Astrocyte of the spinal cord (primary cell): ENCODE results near the gene PDF.
A peak's percentile ranks its signal among the peaks of the same experiment; 100 is the strongest.

ENCODE experiments used
- DNase-seq: peaks from one replicate; pipeline ENCODE4 v3.0.0; 2011; ENCODE audit warnings: low read depth, low spot score
- H3K4me3 ChIP-seq: 2 replicates; pipeline ENCODE4 v1.5.1; 2011; ENCODE audit warnings: low read depth, mild to moderate bottlenecking, low read length, moderate library complexity
- in situ Hi-C: cut with HindIII; loops from 2 replicates; pipeline ENCODE4 v1.10.0; 2017; ENCODE audit warnings: low sequenced_read_pairs
- TF ChIP-seq, protein P1 (sequence below): IDR thresholded peaks from 2 replicates; pipeline ENCODE4 v1.5.1; 2012; ENCODE audit warnings: low read depth, mild to moderate bottlenecking, low read length, inconsistent platforms

PDF gene

GRCh38 chr16:69318911-69319289 lies 11.5 kb downstream of the PDF start:
- no peak for DNase-seq
- no peak overlapping the region for H3K4me3 ChIP-seq
- in situ Hi-C loops: no loop called here
- TF ChIP-seq, protein P1, sequence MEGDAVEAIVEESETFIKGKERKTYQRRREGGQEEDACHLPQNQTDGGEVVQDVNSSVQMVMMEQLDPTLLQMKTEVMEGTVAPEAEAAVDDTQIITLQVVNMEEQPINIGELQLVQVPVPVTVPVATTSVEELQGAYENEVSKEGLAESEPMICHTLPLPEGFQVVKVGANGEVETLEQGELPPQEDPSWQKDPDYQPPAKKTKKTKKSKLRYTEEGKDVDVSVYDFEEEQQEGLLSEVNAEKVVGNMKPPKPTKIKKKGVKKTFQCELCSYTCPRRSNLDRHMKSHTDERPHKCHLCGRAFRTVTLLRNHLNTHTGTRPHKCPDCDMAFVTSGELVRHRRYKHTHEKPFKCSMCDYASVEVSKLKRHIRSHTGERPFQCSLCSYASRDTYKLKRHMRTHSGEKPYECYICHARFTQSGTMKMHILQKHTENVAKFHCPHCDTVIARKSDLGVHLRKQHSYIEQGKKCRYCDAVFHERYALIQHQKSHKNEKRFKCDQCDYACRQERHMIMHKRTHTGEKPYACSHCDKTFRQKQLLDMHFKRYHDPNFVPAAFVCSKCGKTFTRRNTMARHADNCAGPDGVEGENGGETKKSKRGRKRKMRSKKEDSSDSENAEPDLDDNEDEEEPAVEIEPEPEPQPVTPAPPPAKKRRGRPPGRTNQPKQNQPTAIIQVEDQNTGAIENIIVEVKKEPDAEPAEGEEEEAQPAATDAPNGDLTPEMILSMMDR: no peak

GRCh38 chr16:69318177-69318910 lies 12.0 kb downstream of the PDF start:
- TF ChIP-seq, protein P1: no peak
- DNase-seq: no peak
- in situ Hi-C loops: no loop called here
- H3K4me3 ChIP-seq: no peak overlapping the region

GRCh38 chr16:69316595-69317034 lies 13.8 kb downstream of the PDF start:
- no peak overlapping the region for H3K4me3 ChIP-seq
- in situ Hi-C loops: no loop called here
- TF ChIP-seq, protein P1: no peak
- DNase-seq: no peak

DNA sequence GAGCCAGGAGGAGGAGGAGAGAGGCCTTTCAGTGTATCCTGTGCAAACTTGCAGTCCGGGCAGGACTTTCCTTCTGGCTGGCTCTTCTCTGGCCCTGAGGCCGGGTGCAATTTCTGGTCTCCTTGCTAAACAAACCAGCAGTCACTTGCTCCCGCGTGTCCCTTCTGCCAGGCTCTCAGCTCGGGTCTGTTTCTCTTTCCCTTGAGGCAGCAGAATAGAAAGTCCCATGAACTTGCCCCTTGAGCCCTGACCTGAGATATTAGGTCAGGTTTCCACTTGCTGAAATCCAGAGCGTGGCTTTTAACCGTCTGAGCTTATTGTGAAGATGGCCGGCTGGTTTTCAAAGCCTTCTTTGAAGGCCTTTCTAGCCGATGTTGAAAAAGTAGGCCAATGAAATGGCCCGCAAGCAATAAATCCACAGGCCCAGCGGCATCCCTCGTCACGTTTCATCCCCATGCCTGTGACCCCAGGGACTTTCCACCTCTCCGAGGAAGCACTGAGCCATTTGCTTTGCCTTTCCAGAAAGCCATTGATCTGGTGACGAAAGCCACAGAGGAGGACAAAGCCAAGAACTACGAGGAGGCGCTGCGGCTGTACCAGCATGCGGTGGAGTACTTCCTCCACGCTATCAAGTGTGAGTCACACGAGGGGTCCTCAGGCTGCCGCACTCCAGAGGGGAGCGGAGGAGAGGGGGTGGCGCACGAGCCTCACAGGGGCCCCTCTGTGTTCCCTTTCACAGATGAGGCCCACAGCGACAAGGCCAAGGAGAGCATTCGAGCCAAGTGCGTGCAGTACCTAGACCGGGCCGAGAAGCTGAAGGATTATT lies 14.7 kb downstream of the PDF start:
- in situ Hi-C loops: no loop called here
- peak; percentile 17 for DNase-seq
- no peak overlapping the region for H3K4me3 ChIP-seq
- TF ChIP-seq, protein P1: no peak

DNA sequence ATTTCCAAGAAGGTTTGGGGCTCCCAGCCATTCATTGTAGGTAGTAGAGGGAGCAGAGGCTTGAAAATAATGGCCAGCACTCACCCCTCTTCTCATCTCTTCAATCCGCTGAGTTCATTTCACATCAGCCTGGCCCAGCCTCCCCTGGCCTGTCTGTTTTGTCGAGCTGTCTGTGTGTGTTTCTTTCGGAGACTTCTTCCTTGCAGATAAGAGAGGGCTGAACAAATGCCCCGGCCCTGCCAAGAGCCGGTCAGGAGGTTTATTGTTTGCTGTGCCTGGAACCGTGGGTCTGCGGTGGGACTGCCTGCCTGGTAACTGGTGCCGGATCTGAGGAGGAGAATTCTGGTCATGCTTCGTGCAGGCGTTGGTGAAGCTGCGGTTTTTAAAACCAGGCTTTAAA lies 15.9 kb downstream of the PDF start:
- TF ChIP-seq, protein P1: no peak
- no peak overlapping the region for H3K4me3 ChIP-seq
- no peak for DNase-seq
- in situ Hi-C loops: no loop called here

- no peak overlapping the region for H3K4me3 ChIP-seq
- TF ChIP-seq, protein P1: no peak
- in situ Hi-C loops: no loop called here
- DNase-seq: no peak
Measured at GRCh38 chr16:69313469-69313868, 16.9 kb downstream of the PDF start.
